Activated CD8-positive, alpha-beta T cell treated with anti-CD3 and anti-CD28 coated beads for 36 hours (primary cell): ENCODE data around the gene CBX2. TPM values are rescaled to one million over a fixed set of nuclear protein-coding genes. Genes with fewer than 3 reads are reported as not detected.

Experiments
- ATAC-seq: fragments of 200-7000 bp; cut with Tn5 transposase; one replicate; pipeline ENCODE4 v1.10.0; 2021; ENCODE audit warnings: mild to moderate bottlenecking, moderate library complexity
- CTCF ChIA-PET: fragments of 350-600 bp; sonication (Branson Sonifier 250); formaldehyde crosslinking; loops from one replicate; lab custom pipeline; 2021; ENCODE audit warnings: antibody characterized with exemption; lab: Charles Lee
- POLR2A ChIA-PET: fragments of 350-600 bp; sonication (Branson Sonifier 250); formaldehyde crosslinking; loops from one replicate; lab custom pipeline; 2021; ENCODE audit warnings: antibody characterized with exemption; lab: Charles Lee
- DNase-seq: peaks from one replicate; pipeline ENCODE4 v3.0.0-alpha.2; 2020
- H3K27ac Mint-ChIP-seq: one replicate; pipeline ENCODE4 v1.8.0; 2021; ENCODE audit warnings: mild to moderate bottlenecking, mixed read lengths
- H3K27me3 Mint-ChIP-seq: one replicate; pipeline ENCODE4 v1.8.0; 2021; ENCODE audit warnings: mixed read lengths
- H3K36me3 Mint-ChIP-seq: one replicate; pipeline ENCODE4 v1.8.0; 2021; ENCODE audit warnings: low read depth, mixed read lengths
- H3K4me1 Mint-ChIP-seq: one replicate; pipeline ENCODE4 v1.8.0; 2021; ENCODE audit warnings: low read depth, mixed read lengths
- H3K4me3 Mint-ChIP-seq: one replicate; pipeline ENCODE4 v1.8.0; 2021; ENCODE audit warnings: mild to moderate bottlenecking, moderate library complexity, mixed read lengths
- H3K9me3 Mint-ChIP-seq: one replicate; pipeline ENCODE4 v1.8.0; 2021; ENCODE audit warnings: mixed read lengths
- intact Hi-C: fragments of 100-400 bp; cut with micrococcal nuclease; formaldehyde crosslinking; loops from one replicate; pipeline ENCODE4 v1.10.0; 2022
- total RNA-seq, 2 experiments: library from RNA; stranded (reverse); gene quantifications; one replicate each; pipeline ENCODE4 v1.2.3, GENCODE V29; 2021
- TF ChIP-seq, protein P1 (sequence below): fragments of 200-600 bp; IDR thresholded peaks from one replicate; pipeline ENCODE4 v1.8.0; 2022; ENCODE audit warnings: antibody characterized with exemption, mild to moderate bottlenecking

Gene CBX2
- total RNA-seq, 2 experiments from 2014 or later: 8.0 to 9.7 TPM

DNA sequence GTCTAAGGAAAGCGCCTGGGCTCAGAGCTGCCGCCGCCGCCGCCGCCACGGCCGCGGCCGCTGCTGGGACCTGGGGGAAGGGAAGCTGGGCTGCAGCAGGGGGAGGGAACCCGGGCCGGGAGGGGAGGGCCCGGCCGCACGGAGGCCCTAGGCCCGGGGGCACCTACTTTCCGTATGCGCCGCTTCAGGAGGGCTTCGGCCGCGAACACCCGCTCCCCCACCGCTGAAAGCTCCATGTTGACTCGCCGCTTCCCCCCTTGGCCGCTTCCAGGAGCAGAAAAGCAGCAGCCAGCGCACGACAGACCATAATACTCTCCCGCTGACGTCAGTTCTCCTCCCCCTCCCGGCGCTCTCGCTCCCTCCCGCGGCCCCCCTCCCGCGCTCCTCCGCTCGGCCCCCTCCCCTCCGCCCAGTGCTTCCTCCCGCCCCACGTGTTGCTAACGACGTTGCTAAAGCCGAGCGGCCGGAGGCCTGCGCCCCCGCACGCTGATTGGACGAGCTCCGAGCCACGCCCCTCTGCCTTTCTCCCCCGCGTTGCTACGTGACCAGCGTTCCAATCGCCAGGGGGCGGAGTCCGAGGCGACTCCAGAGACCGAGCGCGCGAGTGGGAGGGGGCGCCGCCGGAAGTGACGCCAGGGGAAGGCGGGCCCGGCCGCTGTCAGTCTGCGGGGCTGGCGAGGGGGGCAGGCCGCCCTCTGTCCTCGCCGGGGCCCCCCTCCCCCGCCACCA lies 19.0 kb downstream of the CBX2 start, which contains the start of gene CBX8:
CBX8 (minus strand) TSS at position 315 of the 729 bp plus-strand sequence; CDS start at position 236, 79 bp downstream.
- Mint-ChIP-seq H3K27ac (peak within 1 kb of the TSS; percentile 68), H3K4me3 (peak within 1 kb of the TSS; percentile 82), H3K36me3 (peaks cover 3% of the 10 kb centered on the region), H3K4me1 (peaks cover 31% of the 10 kb centered on the region), H3K27me3 (peaks cover 37% of the 10 kb centered on the region), H3K9me3 (no peaks in the 10 kb centered on the region)
- intact Hi-C loops: loop anchor here (5.0 kb wide), 2 partner anchors 40 to 195 kb away; partner anchors contain the start of gene CBX4
- DNase-seq: peak; percentile 100
- POLR2A ChIA-PET: interaction anchor here (0.6 to 2.3 kb wide), 13 partner anchors 10 to 351 kb away, joined by 3 to 10 read pairs (median 5); partner anchors contain the start of genes CBX2, CBX4 and EIF4A3
- peak; percentile 87 for ATAC-seq
- CTCF ChIA-PET: interaction anchor here (1.3 to 2.2 kb wide), 8 partner anchors 11 to 197 kb away, joined by 3 to 11 read pairs (median 6); partner anchors contain the start of gene CBX4
- TF ChIP-seq, protein P1, sequence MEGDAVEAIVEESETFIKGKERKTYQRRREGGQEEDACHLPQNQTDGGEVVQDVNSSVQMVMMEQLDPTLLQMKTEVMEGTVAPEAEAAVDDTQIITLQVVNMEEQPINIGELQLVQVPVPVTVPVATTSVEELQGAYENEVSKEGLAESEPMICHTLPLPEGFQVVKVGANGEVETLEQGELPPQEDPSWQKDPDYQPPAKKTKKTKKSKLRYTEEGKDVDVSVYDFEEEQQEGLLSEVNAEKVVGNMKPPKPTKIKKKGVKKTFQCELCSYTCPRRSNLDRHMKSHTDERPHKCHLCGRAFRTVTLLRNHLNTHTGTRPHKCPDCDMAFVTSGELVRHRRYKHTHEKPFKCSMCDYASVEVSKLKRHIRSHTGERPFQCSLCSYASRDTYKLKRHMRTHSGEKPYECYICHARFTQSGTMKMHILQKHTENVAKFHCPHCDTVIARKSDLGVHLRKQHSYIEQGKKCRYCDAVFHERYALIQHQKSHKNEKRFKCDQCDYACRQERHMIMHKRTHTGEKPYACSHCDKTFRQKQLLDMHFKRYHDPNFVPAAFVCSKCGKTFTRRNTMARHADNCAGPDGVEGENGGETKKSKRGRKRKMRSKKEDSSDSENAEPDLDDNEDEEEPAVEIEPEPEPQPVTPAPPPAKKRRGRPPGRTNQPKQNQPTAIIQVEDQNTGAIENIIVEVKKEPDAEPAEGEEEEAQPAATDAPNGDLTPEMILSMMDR: no peak

DNA sequence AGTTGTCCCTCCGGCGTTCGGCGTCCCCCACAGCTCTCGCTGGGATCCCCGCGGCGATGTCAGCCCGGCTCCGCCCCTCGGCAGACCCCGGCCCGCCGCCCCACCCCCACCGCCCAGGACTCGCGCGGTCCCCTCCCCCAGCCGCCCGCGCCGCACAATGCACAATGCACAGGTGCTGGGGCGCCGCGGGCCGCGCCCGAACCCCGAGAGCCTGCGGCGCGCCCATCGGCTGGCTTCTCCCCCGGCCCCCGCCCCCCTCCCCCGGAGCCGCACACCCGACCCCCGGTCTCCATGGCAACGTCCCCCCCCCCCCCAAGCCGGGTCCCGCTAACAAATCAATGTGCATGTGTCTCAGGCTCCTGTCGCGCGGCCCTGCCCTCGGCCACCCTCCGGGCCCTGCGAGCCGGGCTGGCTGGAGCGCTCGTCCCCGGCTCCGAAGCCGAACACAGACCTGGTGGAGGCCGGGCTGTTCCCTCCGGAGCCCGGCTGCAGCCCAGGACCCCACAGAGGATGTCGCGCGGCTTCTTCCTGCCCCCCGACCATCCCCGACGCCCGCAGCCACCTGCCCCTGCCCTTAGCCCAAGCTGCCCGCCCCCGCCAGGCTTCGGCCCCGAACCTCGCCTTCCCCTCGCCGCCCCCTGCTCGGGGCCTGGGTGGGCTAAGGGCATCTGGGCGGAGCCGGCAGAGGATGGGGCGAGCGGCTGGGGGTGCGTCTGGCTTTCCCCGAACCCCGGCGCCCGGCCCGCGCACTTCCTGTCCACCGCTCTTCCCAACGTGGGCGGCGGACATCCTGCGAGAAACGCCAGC lies 19.7 kb downstream of the CBX2 start:
- TF ChIP-seq, protein P1: no peak
- ATAC-seq (peak; percentile 14), DNase-seq (no peak)
- Mint-ChIP-seq H3K9me3 (no peaks in the 10 kb centered on the region), H3K4me1 (peaks cover 38% of the 10 kb centered on the region), H3K36me3 (peaks cover 3% of the 10 kb centered on the region), H3K4me3 (peak overlapping the region; percentile 82), H3K27me3 (peaks cover 37% of the 10 kb centered on the region), H3K27ac (no peak overlapping the region)
- ChIA-PET CTCF (interaction anchor here (0.9 to 2.2 kb wide), 10 partner anchors 10 to 196 kb away, joined by 3 to 11 read pairs (median 5); partner anchors contain the start of gene CBX4), POLR2A (interaction anchor here (0.6 to 2.6 kb wide), 13 partner anchors 10 to 350 kb away, joined by 3 to 15 read pairs (median 4); partner anchors contain the start of genes CBX2, CBX4 and EIF4A3)
- intact Hi-C loops: loop anchor here (5.0 kb wide), 2 partner anchors 40 to 195 kb away; partner anchors contain the start of gene CBX4

DNA sequence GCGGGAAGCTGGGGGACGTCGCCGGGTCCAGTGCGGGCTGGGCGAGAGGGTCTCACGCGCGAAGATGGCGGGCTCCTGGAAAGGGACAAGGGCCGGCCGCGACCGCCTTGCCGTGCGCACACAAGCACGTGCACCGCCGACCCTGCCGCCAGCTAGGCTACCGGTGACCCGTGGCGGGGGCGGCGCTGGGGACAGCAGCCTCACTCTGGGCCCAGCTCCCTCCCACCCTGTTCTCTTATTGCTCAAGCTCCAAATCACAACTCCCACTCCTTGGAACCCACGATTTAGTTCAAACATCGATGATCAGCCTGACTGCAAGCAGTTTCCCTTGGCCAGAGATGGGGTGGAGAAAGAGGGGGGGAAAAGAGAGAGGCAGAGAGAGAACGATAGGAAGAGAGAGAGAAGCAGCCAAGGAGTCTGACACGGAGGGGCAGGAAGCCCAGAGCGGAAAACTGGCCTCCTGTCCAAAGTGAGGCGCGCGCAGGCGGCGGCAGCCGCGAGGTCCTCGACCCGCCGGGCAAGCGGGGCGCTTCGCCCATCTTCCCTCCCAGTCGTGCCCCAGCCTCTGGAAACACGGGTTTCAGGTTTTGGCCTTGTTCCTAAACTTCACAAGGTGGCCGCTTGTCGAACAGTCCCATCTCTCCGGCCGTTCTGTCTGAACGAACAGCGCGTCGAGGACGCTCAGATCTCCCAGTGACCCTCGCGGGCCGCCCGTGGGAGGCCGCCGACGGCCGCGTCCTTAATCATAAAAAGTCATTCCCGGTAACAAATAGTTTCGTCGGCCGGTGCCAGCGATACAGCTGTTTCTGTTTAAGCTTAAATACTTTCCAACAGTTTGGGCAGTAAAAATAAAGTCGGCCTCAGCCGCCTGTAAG lies 20.6 kb downstream of the CBX2 start:
- Mint-ChIP-seq H3K9me3 (no peaks in the 10 kb centered on the region), H3K27me3 (peaks cover 41% of the 10 kb centered on the region), H3K4me3 (peak overlapping the region; percentile 43), H3K36me3 (peaks cover 4% of the 10 kb centered on the region), H3K4me1 (peaks cover 38% of the 10 kb centered on the region), H3K27ac (no peak overlapping the region)
- DNase-seq: no peak
- intact Hi-C loops: loop anchor here (5.0 kb wide), 2 partner anchors 39 to 194 kb away; partner anchors contain the start of gene CBX4
- no peak for ATAC-seq
- TF ChIP-seq, protein P1: no peak
- ChIA-PET CTCF (interaction anchor here (0.9 to 1.8 kb wide), 4 partner anchors 10 to 57 kb away, joined by 4 to 9 read pairs (median 4); no protein-coding TSS in a partner anchor), POLR2A (interaction anchor here (0.8 to 2.6 kb wide), 6 partner anchors 25 to 46 kb away, joined by 3 to 15 read pairs (median 4); partner anchors contain the start of gene CBX4)

DNA sequence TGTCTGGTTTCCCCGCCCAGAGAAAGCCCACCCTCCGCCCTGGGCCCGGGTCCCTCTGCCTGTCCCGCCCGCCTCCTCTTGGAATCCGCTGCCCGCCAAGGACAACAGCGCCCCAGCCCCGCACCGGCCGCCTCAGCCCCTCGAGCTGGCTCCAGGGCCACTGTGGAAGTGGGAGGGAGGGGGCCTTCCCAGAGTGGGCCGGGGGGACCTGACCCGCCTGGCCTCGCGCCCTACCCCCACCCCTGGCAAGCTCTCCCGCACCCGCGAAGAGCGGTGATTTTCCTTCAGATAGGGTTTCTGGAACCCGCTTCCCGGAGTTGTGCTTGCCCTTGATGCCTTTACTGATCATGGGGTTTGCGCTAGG lies 21.2 kb downstream of the CBX2 start:
- intact Hi-C loops: loop anchor here (5.0 kb wide), 2 partner anchors 38 to 193 kb away; partner anchors contain the start of gene CBX4
- peaks cover 40% of the 10 kb centered on the region for H3K27me3 Mint-ChIP-seq
- DNase-seq: no peak
- peaks cover 5% of the 10 kb centered on the region for H3K36me3 Mint-ChIP-seq
- TF ChIP-seq, protein P1: no peak
- H3K4me1 Mint-ChIP-seq: peaks cover 40% of the 10 kb centered on the region
- ChIA-PET POLR2A (interaction anchor here (1.0 to 5.6 kb wide), 5 partner anchors 13 to 40 kb away, joined by 3 to 34 read pairs (median 5); partner anchors contain the start of gene CBX4), CTCF (interaction anchor here (1.3 to 3.4 kb wide), 2 partner anchors 9 to 41 kb away, joined by 9 to 14 read pairs; partner anchors contain the start of gene CBX4)
- peak overlapping the region; percentile 54 for H3K4me3 Mint-ChIP-seq
- no peak for ATAC-seq
- no peaks in the 10 kb centered on the region for H3K9me3 Mint-ChIP-seq
- H3K27ac Mint-ChIP-seq: no peak overlapping the region
